ENCODE data around the gene KRT27. TPM values are rescaled to one million over a fixed set of nuclear protein-coding genes. Genes with fewer than 3 reads are reported as not detected.
A peak's percentile ranks its signal among the peaks of the same experiment; 100 is the strongest.

KRT27 gene
- total and polyA plus RNA-seq, 9 of the 15 experiments (the other 6 are each of a cell fraction or from before 2014, with no cell fraction given), result 0.10 TPM; not detected in 8

- TF ChIP-seq MXD1 (CRISPR knock-in tag; IDR thresholded peaks at IDR 0.05; ENCODE audit: borderline replicate concordance, poor library complexity, severe bottlenecking), result no peak
- TF ChIP-seq, protein P1, sequence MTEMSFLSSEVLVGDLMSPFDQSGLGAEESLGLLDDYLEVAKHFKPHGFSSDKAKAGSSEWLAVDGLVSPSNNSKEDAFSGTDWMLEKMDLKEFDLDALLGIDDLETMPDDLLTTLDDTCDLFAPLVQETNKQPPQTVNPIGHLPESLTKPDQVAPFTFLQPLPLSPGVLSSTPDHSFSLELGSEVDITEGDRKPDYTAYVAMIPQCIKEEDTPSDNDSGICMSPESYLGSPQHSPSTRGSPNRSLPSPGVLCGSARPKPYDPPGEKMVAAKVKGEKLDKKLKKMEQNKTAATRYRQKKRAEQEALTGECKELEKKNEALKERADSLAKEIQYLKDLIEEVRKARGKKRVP (CRISPR knock-in tag; IDR thresholded peaks at IDR 0.05), result 0 out of 2 replicates have a peak, but pooled peaks have one; percentile 22
- no peak for TF ChIP-seq MXI1 (IDR thresholded peaks at IDR 0.05; ENCODE audit: low read depth, low read length)
- TF ChIP-seq ZC3H11A (IDR thresholded peaks at IDR 0.05; ENCODE audit: low read depth, low read length), result no peak
- TF ChIP-seq BRD9 (IDR thresholded peaks at IDR 0.05; ENCODE audit: low read depth, partially characterized antibody), result no peak
- TF ChIP-seq ZNF197 (CRISPR knock-in tag; IDR thresholded peaks at IDR 0.05; ENCODE audit: low read depth), result no peak
- peak; percentile 16; the same call in 1 of the 2 replicates for TF ChIP-seq CTBP1 (IDR thresholded peaks at IDR 0.05; ENCODE audit: borderline replicate concordance)
- TF ChIP-seq HMBOX1 (IDR thresholded peaks at IDR 0.05), result 0 out of 2 replicates have a peak, but pooled peaks have one; percentile 8
- TF ChIP-seq BHLHE40 (IDR thresholded peaks at IDR 0.05; ENCODE audit: low read length), result no peak
- TF ChIP-seq, protein P2, sequence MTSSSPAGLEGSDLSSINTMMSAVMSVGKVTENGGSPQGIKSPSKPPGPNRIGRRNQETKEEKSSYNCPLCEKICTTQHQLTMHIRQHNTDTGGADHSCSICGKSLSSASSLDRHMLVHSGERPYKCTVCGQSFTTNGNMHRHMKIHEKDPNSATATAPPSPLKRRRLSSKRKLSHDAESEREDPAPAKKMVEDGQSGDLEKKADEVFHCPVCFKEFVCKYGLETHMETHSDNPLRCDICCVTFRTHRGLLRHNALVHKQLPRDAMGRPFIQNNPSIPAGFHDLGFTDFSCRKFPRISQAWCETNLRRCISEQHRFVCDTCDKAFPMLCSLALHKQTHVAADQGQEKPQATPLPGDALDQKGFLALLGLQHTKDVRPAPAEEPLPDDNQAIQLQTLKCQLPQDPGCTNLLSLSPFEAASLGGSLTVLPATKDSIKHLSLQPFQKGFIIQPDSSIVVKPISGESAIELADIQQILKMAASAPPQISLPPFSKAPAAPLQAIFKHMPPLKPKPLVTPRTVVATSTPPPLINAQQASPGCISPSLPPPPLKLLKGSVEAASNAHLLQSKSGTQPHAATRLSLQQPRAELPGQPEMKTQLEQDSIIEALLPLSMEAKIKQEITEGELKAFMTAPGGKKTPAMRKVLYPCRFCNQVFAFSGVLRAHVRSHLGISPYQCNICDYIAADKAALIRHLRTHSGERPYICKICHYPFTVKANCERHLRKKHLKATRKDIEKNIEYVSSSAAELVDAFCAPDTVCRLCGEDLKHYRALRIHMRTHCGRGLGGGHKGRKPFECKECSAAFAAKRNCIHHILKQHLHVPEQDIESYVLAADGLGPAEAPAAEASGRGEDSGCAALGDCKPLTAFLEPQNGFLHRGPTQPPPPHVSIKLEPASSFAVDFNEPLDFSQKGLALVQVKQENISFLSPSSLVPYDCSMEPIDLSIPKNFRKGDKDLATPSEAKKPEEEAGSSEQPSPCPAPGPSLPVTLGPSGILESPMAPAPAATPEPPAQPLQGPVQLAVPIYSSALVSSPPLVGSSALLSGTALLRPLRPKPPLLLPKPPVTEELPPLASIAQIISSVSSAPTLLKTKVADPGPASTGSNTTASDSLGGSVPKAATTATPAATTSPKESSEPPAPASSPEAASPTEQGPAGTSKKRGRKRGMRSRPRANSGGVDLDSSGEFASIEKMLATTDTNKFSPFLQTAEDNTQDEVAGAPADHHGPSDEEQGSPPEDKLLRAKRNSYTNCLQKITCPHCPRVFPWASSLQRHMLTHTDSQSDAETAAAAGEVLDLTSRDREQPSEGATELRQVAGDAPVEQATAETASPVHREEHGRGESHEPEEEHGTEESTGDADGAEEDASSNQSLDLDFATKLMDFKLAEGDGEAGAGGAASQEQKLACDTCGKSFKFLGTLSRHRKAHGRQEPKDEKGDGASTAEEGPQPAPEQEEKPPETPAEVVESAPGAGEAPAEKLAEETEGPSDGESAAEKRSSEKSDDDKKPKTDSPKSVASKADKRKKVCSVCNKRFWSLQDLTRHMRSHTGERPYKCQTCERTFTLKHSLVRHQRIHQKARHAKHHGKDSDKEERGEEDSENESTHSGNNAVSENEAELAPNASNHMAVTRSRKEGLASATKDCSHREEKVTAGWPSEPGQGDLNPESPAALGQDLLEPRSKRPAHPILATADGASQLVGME (CRISPR knock-in tag; IDR thresholded peaks at IDR 0.05), result no peak
- TF ChIP-seq E2F6 (IDR thresholded peaks at IDR 0.05; ENCODE audit: borderline replicate concordance in 1 of 2, extremely low read depth in 1 of 2, insufficient read depth in 1 of 2, insufficient read length in 1 of 2, low read depth in 1 of 2, low read length in 1 of 2, poor library complexity in 1 of 2, severe bottlenecking in 1 of 2), result no peak
- no peak for TF ChIP-seq ZFPM2 (CRISPR knock-in tag; IDR thresholded peaks at IDR 0.05)
- no peak for TF ChIP-seq POLR3A (IDR thresholded peaks at IDR 0.05; ENCODE audit: borderline replicate concordance, extremely low read depth, insufficient read depth, insufficient read length)
- no peak for TF ChIP-seq NCOA6 (IDR thresholded peaks at IDR 0.05)
- TF ChIP-seq PATZ1 (CRISPR knock-in tag; IDR thresholded peaks at IDR 0.05; ENCODE audit: borderline replicate concordance), result no peak
- no peak for TF ChIP-seq RCOR1 (IDR thresholded peaks at IDR 0.05; ENCODE audit: borderline replicate concordance in 1 of 2, low read depth in 2 of 2, low read length in 2 of 2)
These were observed 43.8 kb downstream of the KRT27 start (continued) for GRCh38 chr17:40738553-40738952.

All from K562 (cell line).